CD4-positive, CD25-positive, alpha-beta regulatory T cell (primary cell): Measurements from ENCODE around the gene ACCSL. TPM values are rescaled to one million over a fixed set of nuclear protein-coding genes. Genes with fewer than 3 reads are reported as not detected.

ENCODE experiments used
- ATAC-seq, 2 donors: fragments of 150-1000 bp; cut with Tn5 transposase; one replicate each; pipeline ENCODE4 v1.10.0; 2021; ENCODE audit warnings: low read depth in 2 of 2, moderate number of reproducible peaks in 2 of 2, moderate library complexity in 1 of 2
- DNase-seq, 3 donors: peaks; one replicate each; pipeline versions ENCODE4 v3.0.0 to v3.0.0-alpha.2; 2012 to 2022; ENCODE audit warnings: mixed read lengths in 1 of 3
- H3K27ac ChIP-seq: one replicate; pipeline ENCODE4 v1.7.0; 2013; ENCODE audit warnings: mild to moderate bottlenecking, low read length; ENCODE audit not compliant: insufficient read depth, poor library complexity, severe bottlenecking
- H3K27me3 ChIP-seq: one replicate; pipeline ENCODE4 v1.7.0; 2013; ENCODE audit warnings: low read length; ENCODE audit not compliant: control insufficient read depth, insufficient read depth
- H3K36me3 ChIP-seq: one replicate; pipeline ENCODE4 v1.7.0; 2013; ENCODE audit warnings: mild to moderate bottlenecking, low read length, moderate library complexity; ENCODE audit not compliant: control insufficient read depth, insufficient read depth
- H3K4me1 ChIP-seq: 2 replicates; pipeline ENCODE4 v1.7.0; 2013; ENCODE audit warnings: mild to moderate bottlenecking, low read length; ENCODE audit not compliant: insufficient read depth, control insufficient read depth, poor library complexity, severe bottlenecking
- H3K4me3 ChIP-seq: one replicate; pipeline ENCODE4 v1.7.0; 2013; ENCODE audit warnings: low read depth, mild to moderate bottlenecking, low read length, moderate library complexity
- H3K9me3 ChIP-seq, 2 experiments: 1 replicate in 1 of 2; 2 replicates in 1 of 2; pipeline ENCODE4 v1.7.0; 2013; ENCODE audit warnings: low read length in 2 of 2, mild to moderate bottlenecking in 1 of 2, moderate library complexity in 1 of 2; ENCODE audit not compliant: control insufficient read depth in 2 of 2
- H3K27ac Mint-ChIP-seq, 3 donors: one replicate each; pipeline ENCODE4 v1.8.0; 2020 to 2022; ENCODE audit warnings: mild to moderate bottlenecking in 3 of 3, mixed read lengths in 3 of 3, moderate library complexity in 2 of 3
- H3K27me3 Mint-ChIP-seq: one replicate; pipeline ENCODE4 v1.8.0; 2022; ENCODE audit warnings: mild to moderate bottlenecking, mixed read lengths
- H3K36me3 Mint-ChIP-seq: one replicate; pipeline ENCODE4 v1.8.0; 2020; ENCODE audit warnings: mixed read lengths
- H3K4me1 Mint-ChIP-seq, 4 donors: one replicate each; pipeline ENCODE4 v1.8.0; 2020 to 2022; ENCODE audit warnings: mixed read lengths in 4 of 4, mild to moderate bottlenecking in 1 of 4
- H3K4me3 Mint-ChIP-seq, 4 donors: one replicate each; pipeline ENCODE4 v1.8.0; 2020 to 2022; ENCODE audit warnings: mild to moderate bottlenecking in 4 of 4, mixed read lengths in 4 of 4, moderate library complexity in 3 of 4
- H3K9me3 Mint-ChIP-seq, 7 donors: one replicate each; pipeline ENCODE4 v1.8.0; 2020 to 2022; ENCODE audit warnings: mixed read lengths in 7 of 7, mild to moderate bottlenecking in 3 of 7, moderate library complexity in 2 of 7
- polyA plus RNA-seq, 4 donors: library from polyadenylated mRNA; unstranded; fragments of 300-500 nt; fragmentation: Illumina TruSeq; gene quantifications; one replicate each; pipeline ENCODE4 v1.2.3, GENCODE V29; 2021
- total RNA-seq: library from RNA; stranded (reverse); gene quantifications from one replicate; pipeline ENCODE4 v1.2.3, GENCODE V29; 2022

The ACCSL gene
- total and polyA plus RNA-seq, 5 donors from 2014 or later: not detected

GRCh38 chr11:44025727-44026126, 22.1 kb upstream of the ACCSL start:
- H3K4me1 ChIP-seq: no peaks in the 10 kb centered on the region
- ATAC-seq (no peak), DNase-seq (no peak)
- peaks cover 3% of the 10 kb centered on the region for H3K36me3 Mint-ChIP-seq
- no peaks in the 10 kb centered on the region for H3K36me3 ChIP-seq
- no peaks in the 10 kb centered on the region for H3K4me1 Mint-ChIP-seq
- H3K27ac ChIP-seq: no peak overlapping the region
- H3K4me3 Mint-ChIP-seq: no peak overlapping the region
- H3K4me3 ChIP-seq: no peak overlapping the region
- H3K27me3 ChIP-seq: peaks cover 5% of the 10 kb centered on the region
- H3K27me3 Mint-ChIP-seq: peaks cover 35% of the 10 kb centered on the region
- no peak overlapping the region for H3K27ac Mint-ChIP-seq
- H3K9me3 Mint-ChIP-seq: peaks cover 0 to 19% (median 7%) of the 10 kb centered on the region in 7 donors
- H3K9me3 ChIP-seq: peaks cover 0 to 8% of the 10 kb centered on the region in 2 experiments

GRCh38 chr11:44028401-44028800, 19.4 kb upstream of the ACCSL start:
- ATAC-seq (no peak), DNase-seq (no peak)
- no peaks in the 10 kb centered on the region for H3K4me1 ChIP-seq
- H3K27ac ChIP-seq: no peak overlapping the region
- Mint-ChIP-seq H3K4me3 (no peak overlapping the region), H3K36me3 (peaks cover 3% of the 10 kb centered on the region), H3K4me1 (no peaks in the 10 kb centered on the region), H3K9me3 (peaks cover 0 to 14% (median 6%) of the 10 kb centered on the region in 7 donors), H3K27me3 (peaks cover 16% of the 10 kb centered on the region), H3K27ac (no peak overlapping the region)
- H3K4me3 ChIP-seq: no peak overlapping the region
- H3K9me3 ChIP-seq: peaks cover 0 to 6% of the 10 kb centered on the region in 2 experiments
- H3K36me3 ChIP-seq: no peaks in the 10 kb centered on the region
- H3K27me3 ChIP-seq: peaks cover 4% of the 10 kb centered on the region

- H3K4me1 Mint-ChIP-seq: no peaks in the 10 kb centered on the region
- Histone ChIP-seq H3K27ac (no peak overlapping the region), H3K9me3 (peaks cover 0 to 6% of the 10 kb centered on the region in 2 experiments), H3K27me3 (peaks cover 4% of the 10 kb centered on the region), H3K4me3 (no peak overlapping the region), H3K36me3 (no peaks in the 10 kb centered on the region), H3K4me1 (no peaks in the 10 kb centered on the region)
- DNase-seq (no peak), ATAC-seq (no peak)
- peaks cover 15% of the 10 kb centered on the region for H3K27me3 Mint-ChIP-seq
- H3K36me3 Mint-ChIP-seq: peaks cover 3% of the 10 kb centered on the region
- no peak overlapping the region for H3K27ac Mint-ChIP-seq
- peaks cover 0 to 14% (median 5%) of the 10 kb centered on the region in 7 donors for H3K9me3 Mint-ChIP-seq
- no peak overlapping the region for H3K4me3 Mint-ChIP-seq
Measured at GRCh38 chr11:44028816-44029506, 18.8 kb upstream of the ACCSL start.

- peaks cover 4% of the 10 kb centered on the region for H3K27me3 ChIP-seq
- H3K4me3 Mint-ChIP-seq: no peak overlapping the region
- H3K4me1 ChIP-seq: no peaks in the 10 kb centered on the region
- no peaks in the 10 kb centered on the region for H3K36me3 ChIP-seq
- H3K4me3 ChIP-seq: no peak overlapping the region
- H3K9me3 ChIP-seq: peaks cover 0 to 6% of the 10 kb centered on the region in 2 experiments
- no peak for DNase-seq
- no peak overlapping the region for H3K27ac Mint-ChIP-seq
- H3K4me1 Mint-ChIP-seq: no peaks in the 10 kb centered on the region
- H3K27me3 Mint-ChIP-seq: peaks cover 15% of the 10 kb centered on the region
- peaks cover 0 to 14% (median 3%) of the 10 kb centered on the region in 7 donors for H3K9me3 Mint-ChIP-seq
- no peak for ATAC-seq
- H3K27ac ChIP-seq: no peak overlapping the region
- peaks cover 3% of the 10 kb centered on the region for H3K36me3 Mint-ChIP-seq
Measured at GRCh38 chr11:44029507-44029845, 18.3 kb upstream of the ACCSL start.

GRCh38 chr11:44029977-44030911, 17.5 kb upstream of the ACCSL start:
- H3K27me3 Mint-ChIP-seq: peaks cover 21% of the 10 kb centered on the region
- H3K4me1 Mint-ChIP-seq: no peaks in the 10 kb centered on the region
- Histone ChIP-seq H3K36me3 (no peaks in the 10 kb centered on the region), H3K4me3 (no peak overlapping the region), H3K9me3 (peaks cover 0 to 6% of the 10 kb centered on the region in 2 experiments), H3K27me3 (peaks cover 4% of the 10 kb centered on the region), H3K27ac (no peak overlapping the region), H3K4me1 (no peaks in the 10 kb centered on the region)
- ATAC-seq (no peak), DNase-seq (no peak)
- no peak overlapping the region for H3K4me3 Mint-ChIP-seq
- peaks cover 3% of the 10 kb centered on the region for H3K36me3 Mint-ChIP-seq
- no peak overlapping the region for H3K27ac Mint-ChIP-seq
- H3K9me3 Mint-ChIP-seq: peaks cover 0 to 14% (median 2%) of the 10 kb centered on the region in 7 donors

- Histone ChIP-seq H3K4me1 (no peaks in the 10 kb centered on the region), H3K9me3 (peaks cover 0 to 2% of the 10 kb centered on the region in 2 experiments), H3K4me3 (no peak overlapping the region), H3K27ac (no peak overlapping the region), H3K36me3 (no peaks in the 10 kb centered on the region), H3K27me3 (peaks cover 4% of the 10 kb centered on the region)
- peaks cover 2% of the 10 kb centered on the region for H3K36me3 Mint-ChIP-seq
- H3K4me3 Mint-ChIP-seq: no peak overlapping the region
- H3K27ac Mint-ChIP-seq: no peak overlapping the region
- H3K27me3 Mint-ChIP-seq: peaks cover 21% of the 10 kb centered on the region
- H3K9me3 Mint-ChIP-seq: peaks cover 0 to 10% (median 1%) of the 10 kb centered on the region in 7 donors
- no peaks in the 10 kb centered on the region for H3K4me1 Mint-ChIP-seq
- DNase-seq (no peak), ATAC-seq (no peak)
Measured at GRCh38 chr11:44030996-44031395, 16.8 kb upstream of the ACCSL start.

- H3K27ac Mint-ChIP-seq: no peak overlapping the region
- H3K4me1 Mint-ChIP-seq: no peaks in the 10 kb centered on the region
- no peak overlapping the region for H3K27ac ChIP-seq
Measured at GRCh38 chr11:44031549-44031948, 16.2 kb upstream of the ACCSL start.

More at GRCh38 chr11:44031549-44031948, 16.2 kb upstream of the ACCSL start:
- no peak for DNase-seq
- H3K36me3 ChIP-seq: no peaks in the 10 kb centered on the region
- Mint-ChIP-seq H3K36me3 (no peaks in the 10 kb centered on the region), H3K4me3 (no peak overlapping the region), H3K9me3 (peaks cover 0 to 7% (median 1%) of the 10 kb centered on the region in 7 donors), H3K27me3 (peaks cover 16% of the 10 kb centered on the region)
- H3K4me1 ChIP-seq: no peaks in the 10 kb centered on the region
- peaks cover 4% of the 10 kb centered on the region for H3K27me3 ChIP-seq
- ATAC-seq: no peak
- H3K4me3 ChIP-seq: no peak overlapping the region
- H3K9me3 ChIP-seq: peaks cover 0 to 2% of the 10 kb centered on the region in 2 experiments
